Sigmoid colon (tissue), 7 donors: Measurements from ENCODE around the gene ZCCHC18. TPM values are rescaled to one million over a fixed set of nuclear protein-coding genes. Genes with fewer than 3 reads are reported as not detected.

ENCODE experiments used
- DNase-seq: peaks from one replicate; pipeline ENCODE4 v3.0.0-alpha.2; 2019
- H3K27ac ChIP-seq, 4 donors: fragments of 200-600 bp; sonication (generic); one replicate each; pipeline ENCODE4 v1.5.1; 2016 to 2019; ENCODE audit warnings: mild to moderate bottlenecking in 1 of 4
- H3K27me3 ChIP-seq, 3 donors: fragments of 200-600 bp; sonication (generic); one replicate each; pipeline ENCODE4 v1.5.1; 2019; ENCODE audit warnings: mild to moderate bottlenecking in 1 of 3
- H3K36me3 ChIP-seq, 4 donors: fragments of 200-600 bp; sonication (generic); one replicate each; pipeline ENCODE4 v1.5.1; 2016 to 2019
- H3K4me1 ChIP-seq, 4 donors: fragments of 200-600 bp; sonication (generic); one replicate each; pipeline ENCODE4 v1.5.1; 2017 to 2019
- H3K4me3 ChIP-seq, 4 donors: fragments of 200-600 bp; sonication (generic); one replicate each; pipeline ENCODE4 v1.5.1; 2017 to 2019; ENCODE audit warnings: mild to moderate bottlenecking in 2 of 4, moderate library complexity in 1 of 4
- H3K9me3 ChIP-seq, 4 donors: fragments of 200-600 bp in 3 of 4; sonication (generic) in 3 of 4; one replicate each; pipeline versions ENCODE4 v1.5.1 to v1.6.1; 2013 to 2019
- CTCF ChIP-seq, 4 experiments: fragments of 450-650 bp in 3 of 4; fragments of 200-600 bp in 1 of 4; IDR thresholded peaks; one replicate each; pipeline ENCODE4 v1.5.1; 2016 to 2019; ENCODE audit warnings: antibody characterized with exemption in 4 of 4, mild to moderate bottlenecking in 3 of 4, moderate library complexity in 2 of 4
- EP300 ChIP-seq, 4 donors: sonication (generic); formaldehyde crosslinking; IDR thresholded peaks; one replicate each; pipeline ENCODE4 v1.6.1; 2017; ENCODE audit warnings: antibody characterized with exemption in 4 of 4
- POLR2A ChIP-seq, 2 donors: fragments of 450-650 bp; IDR thresholded peaks; one replicate each; pipeline ENCODE4 v1.6.1; 2016; ENCODE audit warnings: antibody characterized with exemption in 2 of 2, mild to moderate bottlenecking in 2 of 2, moderate library complexity in 2 of 2
- POLR2AphosphoS5 ChIP-seq, 4 donors: sonication (generic); formaldehyde crosslinking; IDR thresholded peaks; one replicate each; pipeline ENCODE4 v1.6.1; 2017; ENCODE audit warnings: antibody characterized with exemption in 4 of 4
- WGBS, 2 donors: extraction: QIAGEN DNeasy Blood & Tissue Kit; methylation state at CpG; one replicate each; pipeline ENCODE4 v1.1.7; 2013; 5-methylcytosine and 5-hydroxymethylcytosine counted together
- intact Hi-C: fragments of 100-400 bp; cut with DNase I; formaldehyde crosslinking; loops from one replicate; pipeline ENCODE4 v1.15.1; 2023
- polyA plus RNA-seq, 3 donors: library from polyadenylated mRNA; stranded (reverse); fragments of 200-250 nt; gene quantifications; one replicate each; pipeline ENCODE4 v1.2.3, GENCODE V29; 2013
- total RNA-seq, 4 donors: library from RNA; depleted of rRNA; stranded (reverse); fragments of >200 nt; gene quantifications; one replicate each; pipeline ENCODE4 v1.1.0, GENCODE V29; 2016
- donor health status: healthy with polysubstance abuse.
- donor health status: Bipolar disorder and iron deficiency.
- donor health status: healthy.

Gene ZCCHC18
- total and polyA plus RNA-seq, 7 donors, result 0.66 to 4.2 (median 2.2) TPM; not detected in 1

- H3K9me3 ChIP-seq, result no peaks in the 10 kb centered on the region
- H3K36me3 ChIP-seq, result no peaks in the 10 kb centered on the region
- TF ChIP-seq POLR2AphosphoS5 (IDR thresholded peaks at IDR 0.05) (no peak), EP300 (IDR thresholded peaks at IDR 0.05) (no peak), CTCF (IDR thresholded peaks at IDR 0.05) (peak; percentile 22 to 57 (median 44)), POLR2A (IDR thresholded peaks at IDR 0.05) (no peak)
- peak; percentile 89 for DNase-seq
- intact Hi-C loops, result loop anchor here (2.0 to 5.0 kb wide), 2 partner anchors 38 to 289 kb away; no protein-coding TSS in a partner anchor
- WGBS, 2 donors, result 24 to 27% methylated on average over 10 of the region's 10 CpGs
- H3K27ac ChIP-seq, result peak overlapping the region; percentile 38 to 69 (median 63)
- no peaks in the 10 kb centered on the region for H3K27me3 ChIP-seq
- H3K4me1 ChIP-seq, result peaks cover 0 to 11% (median 7%) of the 10 kb centered on the region in 4 donors
- H3K4me3 ChIP-seq, result peak overlapping the region; percentile 9 to 44 (median 42)
Measured at GRCh38 chrX:104136241-104137019, 24.1 kb downstream of the ZCCHC18 start.

- Histone ChIP-seq H3K9me3 (no peaks in the 10 kb centered on the region), H3K27me3 (no peaks in the 10 kb centered on the region), H3K4me1 (peaks cover 0 to 11% (median 7%) of the 10 kb centered on the region in 4 donors), H3K27ac (no peak overlapping the region), H3K4me3 (no peak overlapping the region), H3K36me3 (no peaks in the 10 kb centered on the region)
- DNase-seq, result no peak
- no peak for TF ChIP-seq EP300 (IDR thresholded peaks at IDR 0.05)
- no peak for TF ChIP-seq POLR2AphosphoS5 (IDR thresholded peaks at IDR 0.05)
- TF ChIP-seq CTCF (IDR thresholded peaks at IDR 0.05), result no peak
- no peak for TF ChIP-seq POLR2A (IDR thresholded peaks at IDR 0.05)
- intact Hi-C loops, result loop anchor here (2.0 to 5.0 kb wide), 2 partner anchors 39 to 290 kb away; no protein-coding TSS in a partner anchor
- WGBS, 2 donors, result 90 to 98% methylated on average over 3 of the region's 3 CpGs
Measured at GRCh38 chrX:104137496-104137895, 25.2 kb downstream of the ZCCHC18 start.

- Histone ChIP-seq H3K27ac (no peak overlapping the region), H3K27me3 (no peaks in the 10 kb centered on the region), H3K36me3 (no peaks in the 10 kb centered on the region), H3K4me1 (no peaks in the 10 kb centered on the region), H3K4me3 (no peak overlapping the region), H3K9me3 (no peaks in the 10 kb centered on the region)
- TF ChIP-seq POLR2A (IDR thresholded peaks at IDR 0.05) (no peak), EP300 (IDR thresholded peaks at IDR 0.05) (no peak), POLR2AphosphoS5 (IDR thresholded peaks at IDR 0.05) (no peak), CTCF (IDR thresholded peaks at IDR 0.05) (no peak)
- intact Hi-C loops, result no loop called here
- DNase-seq, result no peak
- WGBS, 2 donors, result 95 to 97% methylated on average over 8 of the region's 8 CpGs
Measured at GRCh38 chrX:104141087-104141760, 28.9 kb downstream of the ZCCHC18 start.

- no peak for DNase-seq
- peaks cover 0 to 8% (median 5%) of the 10 kb centered on the region in 4 donors for H3K4me1 ChIP-seq
- no peaks in the 10 kb centered on the region for H3K36me3 ChIP-seq
- H3K27me3 ChIP-seq, result no peaks in the 10 kb centered on the region
- WGBS, 2 donors, result 64 to 70% methylated on average over 1 of the region's 1 CpG
- H3K27ac ChIP-seq, result no peak overlapping the region
- H3K9me3 ChIP-seq, result no peaks in the 10 kb centered on the region
- no peak for TF ChIP-seq EP300 (IDR thresholded peaks at IDR 0.05)
- no peak for TF ChIP-seq POLR2A (IDR thresholded peaks at IDR 0.05)
- no peak for TF ChIP-seq CTCF (IDR thresholded peaks at IDR 0.05)
- no peak for TF ChIP-seq POLR2AphosphoS5 (IDR thresholded peaks at IDR 0.05)
- intact Hi-C loops, result no loop called here
- H3K4me3 ChIP-seq, result no peak overlapping the region
Measured at GRCh38 chrX:104151037-104151436, 38.7 kb downstream of the ZCCHC18 start.
